Measurements from ENCODE around the gene RBBP7.
A peak's percentile ranks its signal among the peaks of the same experiment; 100 is the strongest.

RBBP7 gene

DNA sequence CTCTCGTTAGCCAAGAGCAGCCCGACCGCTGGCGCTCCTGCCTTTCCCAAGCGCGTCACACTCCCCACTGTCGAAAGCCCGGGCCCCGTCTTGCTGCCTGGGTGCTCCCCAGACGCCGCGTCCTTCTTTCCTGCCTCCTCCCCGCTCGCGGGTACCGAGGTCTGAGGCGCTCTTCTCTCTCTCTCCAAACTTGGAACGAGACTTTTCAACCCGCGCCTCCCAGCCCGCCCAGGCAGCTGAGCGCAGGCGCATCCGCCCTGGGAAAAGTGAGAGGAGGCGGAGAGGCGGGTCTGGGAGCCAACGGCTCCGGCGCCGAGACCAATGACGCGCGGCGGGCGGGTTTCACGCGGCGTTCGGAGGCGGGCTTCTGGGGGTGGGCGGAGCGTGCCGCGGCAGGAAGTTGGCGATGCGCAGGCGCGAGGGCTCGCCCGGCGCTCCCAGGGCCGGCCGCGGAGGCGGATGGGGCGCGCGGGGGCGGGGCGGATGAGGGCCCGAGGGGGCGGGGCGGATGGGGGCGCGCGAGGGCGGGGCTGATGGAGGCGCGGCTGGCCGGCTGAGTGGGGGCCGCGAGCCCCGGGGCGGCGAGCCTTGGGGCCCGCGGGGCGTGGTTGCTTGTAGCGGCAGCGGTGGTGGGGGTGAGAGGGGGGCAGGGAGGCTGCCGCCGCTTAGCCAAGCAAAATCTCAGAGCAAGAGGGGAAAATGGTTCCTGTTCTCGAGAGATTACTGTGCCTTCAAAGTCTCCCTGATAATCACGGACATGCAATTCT lies at the start of gene RBBP7:
Gene RBBP7 (minus strand): TSS at position 268 of the 767 bp plus-strand sequence. CDS start 309 bp downstream, outside the sequence.
- DNase-seq = peak; percentile 27 to 97 (median 82)

DNA sequence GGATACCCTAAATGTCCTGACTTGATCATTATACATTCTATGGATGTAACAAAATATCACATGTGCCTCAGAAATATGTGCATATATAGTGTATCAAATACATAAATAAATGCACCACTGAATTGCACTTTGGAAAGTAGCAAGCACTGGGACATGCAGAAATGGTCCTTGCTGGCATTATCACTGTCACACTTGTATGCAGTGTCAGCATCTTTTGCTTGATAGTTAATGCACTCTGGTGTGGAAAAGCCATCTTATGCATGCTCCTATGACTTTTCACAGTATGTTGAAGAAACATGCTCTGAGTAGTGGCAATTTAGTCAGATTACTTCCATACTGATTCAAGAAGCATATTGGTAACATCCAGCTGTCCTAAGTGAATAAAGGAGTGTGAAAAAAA lies 48.8 kb upstream of the RBBP7 start:
- DNase-seq = no peak

DNA sequence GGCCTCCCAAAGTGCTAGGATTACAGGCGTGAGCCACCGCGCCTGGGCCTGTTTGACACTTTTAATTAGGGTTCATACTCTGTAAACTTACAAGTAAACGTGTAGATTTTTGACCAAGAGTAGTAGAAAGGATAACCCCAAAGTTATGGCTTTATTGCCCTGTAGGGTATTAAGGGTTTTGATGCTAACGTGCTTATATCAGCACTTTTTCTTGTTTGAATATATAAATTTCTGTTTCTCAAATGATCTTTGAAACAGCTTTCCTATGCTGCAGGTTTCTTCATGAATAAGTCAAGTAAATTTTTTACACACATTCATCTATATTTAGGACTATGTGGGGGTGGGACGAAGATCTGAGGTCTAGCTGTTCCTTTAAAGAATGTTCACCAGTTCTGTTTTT lies 47.0 kb upstream of the RBBP7 start:
- no peak for DNase-seq

DNA sequence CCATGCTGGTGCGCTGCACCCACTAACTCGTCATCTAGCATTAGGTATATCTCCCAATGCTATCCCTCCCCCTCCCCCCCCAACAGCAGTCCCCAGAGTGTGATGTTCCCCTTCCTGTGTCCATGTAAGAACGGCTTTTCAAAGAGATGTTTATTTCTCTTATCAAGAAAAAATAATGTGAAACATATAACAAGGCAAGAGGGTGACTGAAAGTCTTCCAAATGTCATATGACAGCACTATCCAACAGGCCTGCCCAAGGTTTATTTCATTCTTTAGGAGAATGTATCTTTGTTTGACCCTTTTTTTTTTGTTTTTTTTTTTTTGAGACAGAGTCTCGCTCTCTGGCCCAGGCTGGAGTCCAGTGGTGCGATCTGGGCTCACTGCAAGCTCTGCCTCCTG lies 46.4 kb upstream of the RBBP7 start:
- no peak for DNase-seq

DNA sequence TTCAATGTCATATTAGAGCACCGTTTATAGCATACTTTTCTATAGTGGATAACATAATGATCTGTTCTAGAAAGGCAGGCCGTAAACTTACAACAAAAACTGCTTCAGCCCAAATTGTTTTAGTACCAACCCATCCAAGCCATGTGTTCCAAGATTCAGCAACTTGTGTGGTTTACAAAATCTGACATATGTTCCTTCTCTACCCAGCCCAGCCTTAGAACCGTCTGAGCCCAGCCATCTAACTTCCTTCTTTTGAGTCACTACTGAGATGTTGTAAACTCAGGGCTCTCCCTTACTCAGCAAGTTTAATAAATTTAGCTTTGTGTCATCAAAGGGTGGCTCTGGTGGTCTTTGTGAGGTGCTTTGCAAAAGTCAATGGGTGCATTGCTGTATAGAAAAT lies 43.9 kb upstream of the RBBP7 start:
- peak in 2 of 56 donors; percentile 0 to 3 for DNase-seq

DNA sequence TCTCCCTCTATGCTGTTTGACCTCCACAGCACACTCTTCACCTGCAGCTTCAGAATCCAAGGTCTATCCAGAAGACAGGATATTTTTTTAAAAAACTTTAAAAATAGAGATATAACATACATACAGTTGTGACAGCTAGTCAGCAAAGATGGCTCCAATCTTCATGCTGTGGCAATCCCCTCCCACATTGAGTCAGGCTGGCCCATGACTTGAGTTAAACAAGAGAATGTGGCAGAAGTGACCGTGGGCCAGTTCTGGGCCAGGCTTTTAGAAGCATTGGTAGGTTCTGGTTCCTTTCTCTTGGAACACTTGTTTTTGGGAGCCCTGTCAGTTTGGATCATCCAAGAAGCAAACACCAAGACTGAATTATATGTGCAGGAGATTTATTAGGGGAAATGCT lies 40.2 kb upstream of the RBBP7 start:
- no peak for DNase-seq

DNA sequence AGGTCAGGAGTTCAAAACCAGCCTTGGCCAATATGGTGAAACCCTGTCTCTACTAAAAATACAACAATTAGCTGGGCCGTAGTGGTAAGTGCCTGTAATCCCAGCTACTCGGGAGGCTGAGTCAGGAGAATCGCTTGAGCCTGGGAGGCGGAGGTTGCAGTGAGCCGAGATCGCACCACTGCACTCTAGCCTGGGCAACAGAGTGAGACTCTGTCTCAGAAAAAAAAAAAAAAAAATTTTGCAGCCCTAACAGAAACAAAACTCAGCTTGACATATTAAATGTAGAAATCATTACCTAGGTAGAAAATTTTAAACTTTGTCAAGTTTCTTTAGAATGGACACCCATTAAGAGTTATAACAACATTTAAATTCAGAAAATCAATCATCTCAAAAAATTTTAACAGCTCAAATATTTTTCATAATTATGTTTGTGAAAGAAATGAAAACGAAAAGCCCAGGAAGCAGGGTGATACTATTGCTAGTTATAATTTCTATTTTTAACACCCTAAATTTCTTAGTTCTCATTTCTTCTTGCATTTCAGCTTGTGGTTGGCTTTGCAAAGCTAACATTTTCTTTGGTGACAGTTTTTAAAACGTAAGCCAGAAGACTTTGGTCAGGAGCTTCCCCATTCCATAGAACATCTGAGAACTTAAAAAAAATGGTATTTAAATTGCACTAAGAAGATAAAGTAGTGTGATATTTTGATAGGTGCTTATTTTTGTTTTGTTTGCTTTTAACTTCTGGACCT lies 33.3 kb upstream of the RBBP7 start:
- DNase-seq = no peak

DNA sequence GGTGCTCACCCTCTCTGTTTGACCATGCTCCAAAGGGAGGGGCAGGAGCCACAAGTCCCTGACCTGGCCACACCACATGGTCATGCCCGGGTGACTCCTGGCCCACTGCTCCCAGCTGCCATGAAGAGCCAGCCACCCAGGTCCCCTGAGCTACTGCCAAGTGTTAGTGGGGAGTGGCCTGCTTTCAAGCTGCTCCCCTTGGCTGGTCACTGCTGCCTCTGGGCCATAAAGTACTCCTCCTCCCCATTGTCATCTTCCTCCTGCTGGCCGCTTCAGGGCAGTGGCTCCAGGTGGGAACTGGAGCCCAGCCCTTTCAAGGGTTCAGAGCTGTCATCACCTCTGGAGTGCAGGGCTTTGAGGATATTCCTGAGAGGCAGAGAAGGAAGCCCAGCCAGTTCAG lies 27.3 kb upstream of the RBBP7 start:
- DNase-seq = no peak

DNA sequence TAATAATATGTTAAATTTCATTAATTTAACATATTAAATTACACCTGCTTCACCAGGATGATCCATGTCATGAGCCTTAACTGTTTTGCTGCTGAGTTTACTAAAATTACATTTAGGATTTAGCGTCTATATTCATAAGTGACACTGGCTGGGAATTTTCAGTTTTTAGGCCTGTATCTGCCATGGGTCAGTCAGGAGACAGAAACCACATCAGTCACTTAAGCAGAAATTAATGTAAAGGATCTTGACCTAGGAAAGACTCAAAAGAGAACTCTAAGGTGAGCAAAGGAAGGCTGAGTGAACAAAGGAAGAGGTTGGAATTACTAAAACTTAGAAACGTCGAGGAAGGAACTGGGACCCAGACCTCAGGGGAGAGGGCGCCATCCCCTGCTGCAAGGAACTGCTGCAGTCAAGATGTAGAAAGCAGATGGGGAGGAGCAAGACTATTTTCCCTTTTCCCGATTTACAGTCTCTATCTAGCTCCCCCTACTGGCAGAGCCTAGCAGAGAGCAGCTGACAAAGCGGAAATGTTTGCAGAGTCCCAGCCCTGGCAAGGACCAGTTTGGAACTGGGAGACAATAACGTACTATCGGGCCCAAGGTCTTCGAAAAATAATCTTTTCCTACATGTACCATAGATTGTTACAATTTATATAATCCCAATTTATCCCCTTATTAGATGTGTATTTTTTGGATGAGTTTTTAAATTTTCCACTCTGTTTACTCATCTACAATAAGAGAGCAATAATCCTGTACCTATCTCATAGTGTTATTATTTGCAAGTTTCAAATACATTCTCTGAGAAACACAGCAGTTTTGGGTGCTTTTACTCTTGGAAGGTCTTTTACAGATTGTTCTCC lies 22.6 kb upstream of the RBBP7 start:
- peak in 47 of 56 donors; percentile 1 to 74 (median 21) for DNase-seq

DNA sequence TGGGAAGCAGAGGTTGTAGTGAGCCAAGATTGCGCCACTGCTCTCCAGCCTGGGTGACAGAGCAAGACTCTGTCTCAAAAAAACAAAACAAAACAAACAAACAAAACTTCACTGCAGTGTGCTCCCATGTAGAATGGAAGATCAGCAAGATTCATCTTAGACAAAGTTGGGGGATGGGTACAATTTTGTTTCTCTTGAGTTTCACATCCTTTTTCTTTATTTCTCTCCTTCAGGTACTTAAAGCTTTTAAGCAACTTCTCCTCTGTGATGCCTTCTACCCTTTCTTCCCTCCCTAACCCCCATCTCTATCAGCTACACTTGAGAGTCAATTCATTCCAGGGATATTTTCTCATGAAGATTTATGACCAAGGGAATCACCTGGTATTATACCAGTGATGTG lies 15.5 kb upstream of the RBBP7 start:
- DNase-seq = no peak

DNA sequence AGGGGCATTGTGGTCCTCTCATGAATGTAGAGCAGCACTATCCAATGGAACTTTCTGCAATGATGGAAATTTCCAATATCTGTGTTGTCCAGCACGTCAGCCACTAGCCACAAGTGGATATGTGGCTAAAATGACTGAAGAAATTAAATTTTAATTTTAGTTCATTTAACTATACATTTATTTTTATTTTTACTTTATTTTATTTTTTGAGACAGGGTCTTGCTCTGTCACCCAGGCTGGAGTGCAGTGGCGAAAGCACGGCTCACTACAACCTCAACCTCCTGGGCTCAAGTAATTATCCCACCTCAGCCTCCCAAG lies 13.3 kb upstream of the RBBP7 start:
- DNase-seq = no peak

DNA sequence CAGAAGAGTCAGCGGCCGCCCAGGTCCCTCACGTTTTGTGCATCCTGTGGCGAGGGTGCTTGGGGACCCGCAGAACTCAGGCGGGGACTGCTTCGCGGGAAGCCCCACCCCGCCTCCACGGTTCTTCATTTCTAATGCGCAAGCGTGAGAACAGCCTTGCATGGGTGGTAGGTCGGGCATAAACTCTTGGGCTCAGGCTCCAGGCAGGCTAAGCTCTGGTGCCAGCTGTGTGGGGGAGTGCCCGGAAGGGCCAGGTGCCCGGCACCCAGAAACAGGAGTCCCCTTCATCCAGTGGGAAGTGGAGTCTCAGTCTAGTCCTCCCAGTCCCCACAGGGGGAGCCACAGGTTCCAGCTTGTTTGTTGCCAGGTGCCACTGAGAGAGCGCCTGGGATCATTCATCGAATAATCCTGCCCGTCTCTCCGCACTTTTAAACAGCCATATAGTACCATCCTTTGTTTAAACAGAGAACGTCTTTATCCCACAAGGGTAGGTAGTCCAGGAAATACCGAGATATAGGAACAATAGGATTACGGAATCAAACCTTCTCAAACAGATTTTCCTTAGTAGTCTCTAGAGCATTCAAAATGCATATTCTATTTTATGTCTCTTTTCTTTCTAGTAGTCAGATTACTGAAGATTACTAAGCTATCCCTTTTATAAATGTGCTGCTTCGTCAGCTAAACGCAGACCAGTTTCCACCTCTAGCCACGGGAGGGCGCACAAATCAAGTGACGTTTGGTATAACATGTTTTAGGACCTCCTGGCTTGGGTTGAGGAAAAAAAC lies 12.7 kb upstream of the RBBP7 start:
- DNase-seq = peak in 54 of 56 donors; percentile 0 to 76 (median 24)

DNA sequence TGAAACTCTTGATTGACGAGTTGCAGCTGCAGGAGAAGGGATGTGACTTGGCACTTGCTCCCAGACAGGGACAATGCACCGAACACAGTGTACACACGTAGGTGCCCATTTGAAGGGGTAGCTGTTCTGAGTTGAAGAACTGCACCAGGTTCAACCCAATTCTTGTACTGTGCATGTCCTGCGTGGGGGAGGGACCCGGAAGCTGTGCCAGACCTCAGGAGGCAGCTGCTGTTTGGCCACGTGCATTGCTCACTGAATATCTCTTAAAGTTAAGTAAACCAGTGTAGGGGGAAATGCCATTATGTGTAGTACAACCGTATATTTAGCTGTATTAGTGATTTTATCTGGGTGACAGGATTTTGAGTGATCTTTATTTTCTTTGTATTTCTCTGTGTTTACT lies 12.0 kb upstream of the RBBP7 start:
- DNase-seq = peak in 20 of 56 donors; percentile 0 to 14 (median 3)

DNA sequence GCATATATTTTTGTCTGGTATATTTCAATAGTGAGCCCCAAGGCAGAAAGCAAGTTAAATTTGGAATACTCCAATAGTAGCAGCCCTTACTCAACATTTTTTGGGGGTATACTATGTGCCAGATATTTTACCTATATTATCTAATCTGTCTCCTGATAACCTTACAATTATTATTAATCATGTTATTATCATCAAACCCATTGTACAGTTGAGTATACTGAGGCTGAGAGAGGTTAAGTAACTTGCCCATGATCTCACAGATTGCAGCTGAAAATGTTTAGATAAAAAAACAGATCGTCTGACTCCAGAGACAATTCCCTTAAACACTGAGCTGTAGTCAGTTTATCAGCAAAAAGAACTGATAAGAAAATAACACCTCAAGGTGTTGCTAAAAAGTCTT lies 6.5 kb upstream of the RBBP7 start:
- DNase-seq = no peak

DNA sequence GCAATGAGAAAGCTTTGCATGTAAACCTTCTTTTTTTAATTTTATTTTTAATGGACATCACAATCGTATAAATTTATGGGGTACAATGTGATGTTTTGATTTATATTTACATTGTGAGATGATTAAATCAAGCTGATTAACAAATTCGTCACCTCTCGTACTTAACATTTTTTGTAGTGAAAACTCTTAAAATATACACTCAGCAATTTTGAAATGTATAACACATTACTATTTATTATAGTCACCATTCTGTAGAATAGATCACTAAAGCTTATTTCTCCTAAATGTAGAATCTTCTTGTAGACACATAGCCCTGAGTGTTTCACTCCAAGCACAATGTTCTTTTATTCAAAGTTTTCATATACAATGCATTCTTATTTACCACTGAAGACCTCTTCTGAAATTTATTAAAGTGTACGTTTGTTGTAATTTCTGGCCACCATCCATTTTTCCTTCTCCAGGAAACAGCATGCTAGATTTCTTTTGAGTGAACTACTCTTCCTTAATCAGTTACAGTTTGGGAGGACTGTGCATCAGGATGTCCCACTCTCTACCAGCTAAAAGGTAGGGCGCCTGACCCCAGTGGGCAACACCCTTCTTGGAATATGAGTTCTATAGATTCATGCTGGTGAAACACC lies 4.4 kb upstream of the RBBP7 start:
- DNase-seq = no peak

DNA sequence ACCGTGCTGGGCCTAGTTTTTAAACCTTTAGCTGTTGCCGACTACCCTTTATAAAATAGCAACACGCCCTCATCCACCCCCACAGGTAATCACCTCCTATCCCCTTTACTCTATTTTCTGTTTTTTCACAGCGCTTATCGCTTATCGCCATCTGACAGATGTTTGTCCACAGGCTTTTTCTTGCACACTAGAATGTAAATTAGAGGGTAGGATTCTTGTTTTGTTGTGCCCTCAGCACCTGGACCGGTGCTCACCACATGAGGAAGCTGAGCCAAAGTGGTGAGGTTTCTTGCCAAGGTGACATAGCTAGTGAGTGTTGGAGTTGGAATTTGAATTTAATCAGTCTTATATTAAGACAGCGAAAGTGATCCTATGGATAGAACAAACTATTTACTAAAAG lies 2.9 kb upstream of the RBBP7 start:
- DNase-seq = no peak

DNA sequence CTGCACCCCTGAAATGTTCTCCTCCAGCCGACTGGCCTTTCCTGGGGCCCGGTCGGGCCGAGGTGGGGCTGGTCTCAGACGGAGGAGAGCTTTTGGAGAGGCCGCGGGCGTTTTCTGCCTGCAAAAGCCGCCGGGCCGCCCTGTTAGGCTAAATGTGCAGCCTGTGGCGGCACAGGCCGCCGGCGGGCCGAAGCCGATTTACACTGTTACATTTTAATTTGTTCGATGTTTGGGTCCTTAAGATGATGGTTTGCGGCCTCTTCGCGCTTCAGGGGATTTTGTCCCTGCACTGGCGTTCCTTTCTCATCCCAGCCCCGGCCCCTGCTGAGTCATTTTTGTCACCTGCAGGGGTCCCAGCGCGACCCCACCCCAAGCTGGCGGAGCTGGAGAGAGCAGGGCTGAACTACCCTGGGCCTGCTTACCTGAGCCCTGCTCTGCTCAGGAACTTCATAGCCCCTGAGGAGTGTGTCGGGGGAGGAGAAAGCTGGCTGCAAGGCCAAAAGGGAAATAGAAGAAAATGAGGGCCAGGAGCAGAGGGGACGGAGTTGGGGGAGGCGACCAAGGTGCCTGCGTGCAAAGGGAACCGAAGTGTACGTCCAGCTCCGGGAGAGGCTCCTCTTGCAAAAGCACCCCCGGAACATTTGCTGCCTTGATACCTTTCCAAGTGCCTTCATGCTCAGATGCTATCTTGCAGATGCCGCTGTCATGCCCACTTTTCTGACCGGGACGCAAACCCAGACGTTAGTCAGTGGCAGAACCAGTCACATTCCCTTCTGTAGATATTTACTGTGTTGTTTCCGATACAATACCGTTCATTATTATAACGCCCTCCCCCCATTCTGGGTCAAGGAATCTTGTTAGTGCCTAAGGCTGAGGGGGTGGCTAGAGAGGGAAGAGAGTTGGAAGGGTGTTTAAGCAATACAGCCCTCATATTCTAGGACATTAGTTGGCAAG lies 977 bp upstream of the RBBP7 start:
- peak in 39 of 56 donors; percentile 0 to 65 (median 19) for DNase-seq

DNA sequence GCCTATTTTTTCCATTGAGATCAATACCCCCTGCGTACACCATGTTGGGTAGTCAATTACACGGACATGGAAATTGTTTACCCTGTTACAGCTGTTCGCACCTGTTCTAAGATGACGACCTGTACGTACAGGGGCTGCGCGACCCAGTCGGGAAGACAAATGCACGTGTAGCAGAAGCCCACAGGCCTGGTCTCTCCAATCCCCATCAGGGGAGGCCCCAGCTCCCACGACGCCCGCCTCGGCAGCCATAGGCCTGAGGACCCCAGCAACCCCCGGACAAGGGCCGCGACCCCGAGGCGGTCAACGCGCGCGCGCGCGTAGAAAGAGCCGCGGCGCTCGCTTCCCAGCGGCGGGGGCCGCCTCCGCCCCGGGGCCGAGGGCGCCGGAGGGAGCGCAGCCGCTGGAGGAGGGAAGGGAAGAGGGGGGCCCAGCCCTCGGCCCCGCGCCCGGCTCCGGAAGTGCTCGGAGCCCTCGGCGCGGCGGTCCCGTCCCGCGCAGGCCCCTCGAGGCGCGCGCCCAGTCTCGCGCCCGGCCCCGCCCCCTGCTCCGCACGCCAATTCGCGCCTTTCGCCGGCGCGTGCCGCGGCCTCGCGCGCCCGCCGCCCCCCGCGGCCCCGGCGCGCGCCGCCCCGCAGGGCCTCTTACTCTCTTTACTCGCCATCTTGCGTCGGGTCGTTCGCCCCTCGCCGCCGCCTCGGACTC lies 618 bp downstream of the RBBP7 start:
- peak in 9 of 56 donors; percentile 0 to 44 (median 23) for DNase-seq

DNA sequence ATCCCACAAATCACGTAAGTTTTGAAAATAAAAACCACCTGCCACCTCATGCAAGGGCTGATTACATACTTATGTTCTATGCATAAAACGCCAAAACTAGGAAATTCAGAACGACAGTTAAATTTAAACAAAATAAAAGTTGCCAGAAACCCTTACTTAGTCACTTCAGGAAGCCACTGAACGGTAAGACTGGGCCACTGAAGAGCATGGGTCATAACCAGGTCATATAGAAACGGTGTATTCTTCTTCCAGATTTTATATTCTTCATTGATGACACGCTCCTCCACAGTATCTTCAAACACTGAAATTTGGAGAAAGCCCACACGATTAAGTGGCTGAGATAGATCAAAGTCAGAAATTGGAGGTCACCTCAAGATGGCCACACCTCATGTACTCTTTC lies 1.2 kb downstream of the RBBP7 start:
- no peak for DNase-seq

All from amygdala (tissue), 56 donors.